GM18499 (cell line): ENCODE data around the gene ATP11A.

Experiments used
- ATAC-seq: cut with Tn5 transposase; IDR thresholded peaks from one replicate; pipeline ENCODE4 v1.9.1; 2021; ENCODE audit warnings: moderate number of reproducible peaks; ENCODE audit not compliant: insufficient read depth, unreplicated experiment

ATP11A gene

GRCh38 chr13:112896736-112897602 lies 207.1 kb downstream of the ATP11A start:
- no peak for ATAC-seq

- ATAC-seq = no peak
These were observed 207.7 kb downstream of the ATP11A start for GRCh38 chr13:112897603-112897955.

GRCh38 chr13:112897956-112898620 lies 208.2 kb downstream of the ATP11A start:
- no peak for ATAC-seq

GRCh38 chr13:112898621-112899280 lies 208.9 kb downstream of the ATP11A start:
- no peak for ATAC-seq

GRCh38 chr13:112899281-112900225 lies 209.7 kb downstream of the ATP11A start:
- ATAC-seq = no peak

GRCh38 chr13:112900226-112900600 lies 210.4 kb downstream of the ATP11A start:
- no peak for ATAC-seq

- no peak for ATAC-seq
These were observed 210.9 kb downstream of the ATP11A start for GRCh38 chr13:112900691-112901091.

- ATAC-seq = no peak
These were observed 212.3 kb downstream of the ATP11A start for GRCh38 chr13:112902101-112902651.

- no peak for ATAC-seq
These were observed 212.8 kb downstream of the ATP11A start for GRCh38 chr13:112902669-112903068.

GRCh38 chr13:112903071-112903577 lies 213.3 kb downstream of the ATP11A start:
- ATAC-seq = no peak

GRCh38 chr13:112903606-112904195 lies 213.9 kb downstream of the ATP11A start:
- ATAC-seq = no peak

- ATAC-seq = no peak
These were observed 214.7 kb downstream of the ATP11A start for GRCh38 chr13:112904436-112904960.

- ATAC-seq = no peak
These were observed 215.2 kb downstream of the ATP11A start for GRCh38 chr13:112905086-112905485.

GRCh38 chr13:112905619-112905989 lies 215.8 kb downstream of the ATP11A start:
- no peak for ATAC-seq

- no peak for ATAC-seq
These were observed 216.3 kb downstream of the ATP11A start for GRCh38 chr13:112905990-112906641.

GRCh38 chr13:112907286-112907685 lies 217.4 kb downstream of the ATP11A start:
- ATAC-seq = no peak

GRCh38 chr13:112907871-112908331 lies 218.1 kb downstream of the ATP11A start:
- ATAC-seq = no peak

- no peak for ATAC-seq
These were observed 218.5 kb downstream of the ATP11A start for GRCh38 chr13:112908342-112908741.
